ENCODE results near the gene MARCHF3.

MARCHF3 gene

GRCh38 chr5:127061537-127061936 lies 31.2 kb upstream of the MARCHF3 start (continued):
- no peak for TF ChIP-seq TSHZ2 (CRISPR knock-in tag; IDR thresholded peaks at IDR 0.05)
- TF ChIP-seq ZNF70 (CRISPR knock-in tag; IDR thresholded peaks at IDR 0.05) = no peak
- TF ChIP-seq POU6F1 (CRISPR knock-in tag; IDR thresholded peaks at IDR 0.05; ENCODE audit: borderline replicate concordance, low read depth) = no peak
- no peak for TF ChIP-seq ZNF565 (CRISPR knock-in tag; conservative IDR thresholded peaks at IDR 0.05; ENCODE audit: low read depth)

GRCh38 chr5:127060470-127060985 lies 30.2 kb upstream of the MARCHF3 start:
- TF ChIP-seq PATZ1 (CRISPR knock-in tag; IDR thresholded peaks at IDR 0.05; ENCODE audit: borderline replicate concordance) (no peak), GLIS3 (CRISPR knock-in tag; IDR thresholded peaks at IDR 0.05) (no peak), ZC3H10 (CRISPR knock-in tag; IDR thresholded peaks at IDR 0.05) (no peak), TOX (CRISPR knock-in tag; IDR thresholded peaks at IDR 0.05; ENCODE audit: borderline replicate concordance) (no peak), SNAI2 (CRISPR knock-in tag; IDR thresholded peaks at IDR 0.05) (no peak), CREB5 (CRISPR knock-in tag; IDR thresholded peaks at IDR 0.05; ENCODE audit: low read depth) (no peak), ZFP3 (CRISPR knock-in tag; IDR thresholded peaks at IDR 0.05) (no peak), TCF4 (CRISPR knock-in tag; IDR thresholded peaks at IDR 0.05; ENCODE audit: borderline replicate concordance) (no peak), RARB (CRISPR knock-in tag; IDR thresholded peaks at IDR 0.05) (no peak), ZNF8 (CRISPR knock-in tag; IDR thresholded peaks at IDR 0.05) (no peak), ZNF70 (CRISPR knock-in tag; IDR thresholded peaks at IDR 0.05) (no peak), PPARA (CRISPR knock-in tag; IDR thresholded peaks at IDR 0.05; ENCODE audit: borderline replicate concordance) (no peak), BACH2 (CRISPR knock-in tag; IDR thresholded peaks at IDR 0.05; ENCODE audit: borderline replicate concordance) (no peak), ARNTL (CRISPR knock-in tag; IDR thresholded peaks at IDR 0.05; ENCODE audit: borderline replicate concordance, low read depth) (no peak)
- no peak for ATAC-seq

- TF ChIP-seq POU6F1 (CRISPR knock-in tag; IDR thresholded peaks at IDR 0.05; ENCODE audit: borderline replicate concordance, low read depth) (no peak), TOX (CRISPR knock-in tag; IDR thresholded peaks at IDR 0.05; ENCODE audit: borderline replicate concordance) (no peak), ZC3H10 (CRISPR knock-in tag; IDR thresholded peaks at IDR 0.05) (no peak), CREB5 (CRISPR knock-in tag; IDR thresholded peaks at IDR 0.05; ENCODE audit: low read depth) (no peak), ZNF8 (CRISPR knock-in tag; IDR thresholded peaks at IDR 0.05) (no peak), GLIS3 (CRISPR knock-in tag; IDR thresholded peaks at IDR 0.05) (no peak), PPARA (CRISPR knock-in tag; IDR thresholded peaks at IDR 0.05; ENCODE audit: borderline replicate concordance) (no peak), ZNF70 (CRISPR knock-in tag; IDR thresholded peaks at IDR 0.05) (no peak), RARB (CRISPR knock-in tag; IDR thresholded peaks at IDR 0.05) (no peak), ZNF565 (CRISPR knock-in tag; conservative IDR thresholded peaks at IDR 0.05; ENCODE audit: low read depth) (no peak), CSDC2 (CRISPR knock-in tag; IDR thresholded peaks at IDR 0.05) (no peak), ESRRG (CRISPR knock-in tag; IDR thresholded peaks at IDR 0.05) (no peak), CSRNP3 (CRISPR knock-in tag; IDR thresholded peaks at IDR 0.05) (no peak), ZFP30 (CRISPR knock-in tag; IDR thresholded peaks at IDR 0.05) (no peak)
- ATAC-seq = no peak
These were observed 26.5 kb upstream of the MARCHF3 start for GRCh38 chr5:127056896-127057295.
